Mucosa of gallbladder (tissue), 1 donor: ENCODE data around the gene MRPL23. TPM values are rescaled to one million over a fixed set of nuclear protein-coding genes. Genes with fewer than 3 reads are reported as not detected.

ENCODE experiments used
- DNase-seq: peaks from one replicate; pipeline ENCODE4 v3.0.0-alpha.2; 2020; ENCODE audit warnings: low spot score
- total RNA-seq: library from RNA; stranded (reverse); gene quantifications from one replicate; pipeline ENCODE4 v1.2.1, GENCODE V29; 2021
- donor health status: DM: no; HTN: no; CAD: no.

MRPL23 gene
- total RNA-seq, 1 donor from 2014 or later = 54.8 TPM

DNA sequence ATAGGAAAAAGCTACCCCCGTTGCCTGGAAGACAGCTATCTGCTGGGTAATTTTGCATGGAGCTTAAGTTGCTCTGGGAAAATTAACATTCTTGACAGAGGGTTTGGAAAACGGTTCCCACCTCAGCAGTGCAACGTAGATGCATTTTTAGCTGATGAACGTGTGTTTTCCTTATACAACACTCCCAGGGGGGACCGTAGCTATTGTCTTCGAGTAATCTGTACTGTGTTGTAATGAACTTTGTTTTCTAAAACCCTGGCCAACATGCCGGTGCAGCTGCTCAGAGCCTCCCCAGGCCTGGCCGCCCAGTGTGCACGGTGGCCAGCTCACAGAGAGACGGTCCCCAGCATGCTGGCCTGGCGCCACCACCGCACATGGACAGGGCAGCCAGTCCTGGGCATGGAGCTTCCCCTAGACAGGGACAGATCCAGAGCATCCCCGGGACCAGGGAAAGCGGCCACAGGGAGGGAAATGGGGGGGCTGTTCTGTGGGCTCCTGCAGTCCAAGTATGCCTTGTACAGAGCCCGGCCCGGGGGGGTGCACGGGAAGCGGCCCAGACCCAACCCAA is 25.5 kb upstream of the MRPL23 start:
- no peak for DNase-seq

DNA sequence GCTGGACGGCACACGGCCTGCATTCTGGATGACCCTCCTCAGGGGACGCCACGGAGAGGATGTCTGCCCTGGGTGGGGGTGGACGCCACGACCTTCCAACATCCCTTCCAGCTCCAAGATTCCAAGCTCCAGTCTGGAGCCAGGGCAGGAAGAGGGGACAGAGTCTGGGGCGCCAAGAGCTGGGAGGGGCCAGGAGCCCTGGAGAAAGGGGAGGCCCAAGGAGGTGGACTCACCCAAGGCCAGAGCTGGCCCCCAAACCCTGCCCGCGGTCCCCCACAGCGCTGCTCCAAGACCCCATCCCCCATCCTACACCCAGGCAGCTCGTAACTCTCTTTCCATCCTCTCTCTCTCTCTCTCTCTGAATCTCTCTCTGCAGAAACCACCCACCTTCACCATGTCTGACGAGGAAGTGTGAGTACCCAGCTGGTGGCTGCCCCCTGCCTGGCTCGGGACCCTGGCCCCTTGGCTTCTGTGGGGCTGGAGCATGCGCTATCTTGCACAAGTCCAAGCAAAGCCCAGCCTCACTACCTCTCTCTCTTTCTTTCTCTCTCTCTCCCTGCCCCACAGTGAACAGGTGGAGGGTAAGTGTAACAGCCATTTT is 24.6 kb upstream of the MRPL23 start:
- no peak for DNase-seq

DNA sequence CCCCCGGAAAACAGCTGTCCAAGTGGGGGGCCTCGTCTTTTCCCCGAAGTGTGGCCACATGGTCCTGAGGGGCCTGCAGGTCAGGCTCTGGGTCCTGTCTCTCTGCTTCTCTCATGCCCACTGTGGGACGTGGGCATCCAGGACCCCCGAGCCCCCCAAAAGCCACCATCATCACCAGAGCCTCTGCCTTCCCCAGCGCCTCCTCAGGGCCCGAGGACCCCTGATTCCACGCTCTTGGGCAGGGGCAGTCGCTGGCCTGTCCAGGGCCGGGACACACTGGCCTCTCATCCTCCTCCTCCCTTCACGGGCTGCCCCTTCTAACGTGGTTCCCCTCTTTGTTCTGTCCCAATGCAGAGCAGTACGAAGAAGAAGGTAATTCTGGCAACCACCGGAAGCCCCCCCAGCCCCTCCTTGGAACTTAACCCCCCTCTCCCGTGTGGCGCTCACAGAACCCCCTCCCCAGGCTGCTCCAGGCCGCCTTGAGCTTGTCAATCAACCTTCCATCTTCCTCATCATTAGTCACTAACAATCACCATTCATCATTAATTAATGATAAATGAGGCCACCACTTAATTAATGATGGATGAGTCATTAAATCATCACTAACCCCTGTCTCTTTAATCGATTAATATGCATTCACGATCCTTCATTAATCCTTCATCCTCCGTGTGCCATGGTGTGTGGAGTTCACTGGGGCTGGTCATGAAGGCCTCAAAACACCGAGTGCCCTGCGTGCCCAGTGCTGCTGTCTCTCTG is 23.8 kb upstream of the MRPL23 start:
- DNase-seq = no peak

DNA sequence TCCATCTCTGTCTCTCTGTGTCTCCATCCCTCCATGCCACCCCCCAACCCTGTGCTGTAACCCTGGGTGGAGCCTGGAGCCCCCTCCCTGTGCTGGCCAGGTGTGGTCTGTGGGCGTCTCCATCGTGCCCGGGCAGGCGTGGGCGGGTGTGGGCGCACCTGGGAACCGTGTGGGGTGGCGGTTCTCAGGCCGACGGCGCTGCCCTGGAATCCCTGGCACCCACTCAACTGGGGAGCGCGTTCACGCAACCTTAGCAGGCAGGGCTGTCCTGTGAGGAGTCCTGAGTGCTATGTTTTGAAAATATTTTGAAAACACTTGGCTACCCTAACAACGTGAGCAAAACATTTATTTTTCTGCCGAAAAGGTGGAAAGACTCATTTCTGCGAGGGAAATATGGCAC is 23.0 kb upstream of the MRPL23 start:
- no peak for DNase-seq

DNA sequence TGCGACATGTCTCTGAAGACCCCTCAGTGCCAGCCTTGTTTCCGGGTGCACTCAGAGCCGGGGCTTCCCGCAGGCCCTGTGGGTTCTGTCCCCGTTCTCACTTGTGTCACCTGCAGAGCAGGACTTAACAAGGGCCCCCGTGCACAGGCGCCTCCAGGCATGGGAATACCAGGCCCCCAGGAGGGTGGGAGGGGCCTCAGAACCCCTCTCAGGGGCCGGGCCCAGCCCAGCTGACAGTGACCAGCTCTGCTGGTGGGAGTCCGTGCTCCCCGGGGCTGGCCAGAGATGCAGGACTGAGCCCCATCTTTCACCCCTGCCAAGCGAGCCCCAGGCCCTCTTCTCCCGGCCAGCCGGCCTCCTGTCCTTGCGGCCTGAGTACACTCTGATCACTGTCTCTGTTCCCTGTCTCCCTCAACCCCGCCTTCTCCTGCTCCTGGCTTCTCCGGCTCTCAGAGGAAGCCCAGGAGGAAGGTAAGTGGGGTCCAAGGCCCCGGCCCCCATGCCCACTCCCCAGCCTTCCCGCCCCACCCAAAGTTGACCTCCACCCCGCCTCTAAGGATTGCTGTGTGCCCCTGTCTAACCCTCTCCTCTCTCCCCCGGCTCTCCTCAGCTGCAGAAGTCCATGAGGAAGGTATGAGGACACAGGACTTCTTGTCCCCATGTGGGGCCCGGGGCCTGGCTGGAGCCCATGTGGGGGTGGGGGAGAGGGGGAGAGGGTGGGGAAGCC is 22.3 kb upstream of the MRPL23 start:
- DNase-seq = no peak

DNA sequence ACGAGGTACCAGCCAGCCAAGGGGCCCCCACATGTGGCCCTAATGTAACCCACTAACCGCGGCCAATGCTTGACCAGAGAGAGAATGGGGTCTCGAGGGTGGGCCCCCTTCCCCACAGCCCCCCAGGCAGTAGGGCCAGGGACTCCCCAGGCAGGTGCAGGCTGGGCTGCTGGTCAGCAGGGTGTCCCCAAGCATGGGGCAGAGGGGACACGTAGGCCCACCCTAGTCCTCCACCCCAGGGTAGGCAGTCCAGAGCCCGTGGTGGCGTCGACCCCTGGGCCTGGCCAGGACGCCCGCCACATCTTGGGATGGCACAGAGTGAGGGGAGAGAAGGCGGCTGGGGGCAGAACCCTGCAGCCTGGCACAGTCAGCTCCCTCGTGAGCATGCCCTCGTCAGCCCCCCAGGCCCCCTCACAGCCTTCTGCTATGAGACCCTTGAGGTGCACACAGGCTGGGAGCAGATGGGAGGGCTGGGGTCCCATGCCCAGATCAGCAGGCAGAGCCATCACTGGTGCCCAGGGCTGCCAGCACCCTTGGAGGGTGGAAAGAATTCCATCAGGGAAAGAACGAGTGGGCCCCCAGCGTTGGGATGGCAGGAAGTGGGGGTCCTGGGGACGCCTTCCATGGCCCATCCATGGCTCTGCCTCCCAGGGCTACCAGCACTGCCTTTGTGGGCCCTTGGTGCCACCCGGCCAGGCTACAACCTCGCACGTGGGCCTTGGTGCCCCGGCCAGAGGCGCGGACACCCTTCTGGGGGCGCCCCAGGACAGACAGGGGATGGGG is 21.6 kb upstream of the MRPL23 start:
- DNase-seq = no peak

DNA sequence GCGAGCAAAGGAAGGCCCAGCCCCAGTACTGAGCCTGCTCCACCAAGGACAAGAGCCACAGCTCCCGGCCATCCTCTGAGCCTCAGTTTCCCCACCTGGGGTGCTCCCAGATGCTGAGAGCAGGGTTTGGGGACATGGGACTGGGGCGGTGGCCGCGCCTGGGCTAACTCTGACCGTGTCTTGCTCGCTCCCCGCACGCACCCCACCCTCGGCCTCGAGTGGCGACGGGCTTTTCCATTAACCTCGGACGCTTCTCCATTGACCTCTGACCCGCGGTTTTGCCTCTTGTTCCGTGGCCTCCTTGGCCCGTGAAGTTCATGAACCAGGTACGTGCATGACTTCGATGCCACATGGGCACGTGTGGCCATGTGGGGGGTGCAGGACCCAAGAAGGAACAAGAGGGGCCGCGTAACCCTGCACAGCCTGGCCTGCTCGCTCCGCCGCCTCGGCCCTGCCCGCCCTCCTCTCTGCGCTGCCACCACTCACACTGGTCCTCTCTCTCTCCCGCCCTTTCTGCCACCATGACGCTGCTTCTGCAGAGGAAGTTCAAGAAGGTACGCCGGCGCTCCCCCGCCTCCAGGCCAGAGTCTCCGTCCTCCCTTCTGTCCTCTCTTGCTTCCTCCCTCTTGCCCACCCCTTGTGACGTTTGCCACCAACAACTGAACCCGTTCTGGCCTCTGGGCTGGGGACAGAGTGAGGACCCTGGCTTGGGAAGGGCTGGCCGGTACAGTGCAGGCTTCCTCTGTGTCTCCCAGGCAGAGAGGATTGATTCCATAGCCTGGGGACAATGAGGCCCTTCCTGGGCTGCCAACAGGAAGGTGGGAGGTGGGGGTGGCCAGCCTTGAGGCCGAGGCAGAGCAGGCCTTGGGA is 20.7 kb upstream of the MRPL23 start:
- no peak for DNase-seq

DNA sequence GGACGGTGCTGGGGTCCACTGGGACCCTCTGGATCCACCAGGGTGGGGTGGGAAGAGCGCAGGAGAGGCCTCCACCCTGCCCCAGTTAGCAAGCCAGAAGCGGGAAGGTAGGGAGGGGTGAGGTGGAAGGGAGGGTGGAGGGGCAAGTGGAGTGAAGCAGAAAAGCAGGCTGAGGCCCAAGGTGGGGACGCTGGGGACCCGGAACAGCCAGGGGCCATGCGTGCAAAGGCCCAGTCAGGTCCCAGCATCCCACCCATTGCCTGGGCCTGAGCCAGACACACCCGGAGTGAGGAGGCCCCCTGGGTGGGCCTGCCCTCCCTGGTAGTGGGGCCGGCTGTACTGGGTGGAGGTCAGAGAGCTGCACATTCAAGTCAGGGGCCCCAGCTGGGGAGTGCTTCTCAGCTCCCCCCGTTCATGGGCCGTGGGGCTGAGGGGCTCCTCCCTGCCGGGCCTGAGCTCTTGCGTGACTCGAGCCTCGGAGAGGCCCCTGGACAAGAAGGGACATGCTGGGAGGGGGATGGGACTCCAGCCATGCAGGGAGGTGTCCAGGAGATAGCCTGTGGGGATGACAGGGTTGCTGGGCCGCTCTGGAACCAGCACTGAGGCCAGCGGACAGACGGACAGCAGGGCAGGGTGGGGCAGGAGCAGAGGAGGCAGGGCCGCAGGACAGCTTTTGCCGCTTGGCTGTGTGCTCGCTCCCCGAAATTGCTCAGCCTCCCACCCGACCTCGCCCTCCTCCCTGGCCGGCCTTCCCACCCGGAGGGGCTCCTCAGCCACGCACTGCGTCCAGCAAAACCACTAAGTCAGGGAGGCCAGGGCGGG is 19.9 kb upstream of the MRPL23 start:
- DNase-seq = no peak

DNA sequence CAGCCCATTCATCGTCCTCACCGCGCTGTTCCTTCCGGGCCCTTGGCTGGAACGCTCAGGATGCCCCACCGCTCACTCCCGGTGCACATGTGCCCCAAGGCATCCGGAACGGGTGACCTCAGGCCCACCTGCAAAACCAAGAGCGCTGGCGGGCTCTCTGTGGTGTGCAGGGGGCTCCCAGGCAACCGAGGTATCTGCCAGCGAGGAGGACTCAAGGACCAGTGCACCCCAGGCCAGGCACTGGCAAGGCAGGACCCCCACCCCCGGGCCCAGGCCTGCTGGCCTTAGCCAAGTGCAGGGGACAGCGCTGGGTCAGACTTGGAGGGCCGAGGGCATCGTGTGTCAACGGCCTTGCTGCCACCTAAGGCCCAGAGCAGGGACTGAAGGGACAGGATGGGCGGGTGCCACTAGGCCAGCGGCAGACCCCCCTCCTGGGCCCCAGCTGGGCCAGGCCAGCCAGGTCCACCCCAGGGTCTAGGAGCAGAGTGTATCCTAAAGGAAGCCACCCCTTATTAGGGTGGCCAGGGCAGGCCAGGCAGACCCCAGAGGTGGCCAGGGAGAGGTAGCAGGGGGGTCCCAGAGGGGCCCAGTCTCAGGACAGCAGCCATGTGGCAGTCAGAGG is 19.2 kb upstream of the MRPL23 start:
- no peak for DNase-seq

DNA sequence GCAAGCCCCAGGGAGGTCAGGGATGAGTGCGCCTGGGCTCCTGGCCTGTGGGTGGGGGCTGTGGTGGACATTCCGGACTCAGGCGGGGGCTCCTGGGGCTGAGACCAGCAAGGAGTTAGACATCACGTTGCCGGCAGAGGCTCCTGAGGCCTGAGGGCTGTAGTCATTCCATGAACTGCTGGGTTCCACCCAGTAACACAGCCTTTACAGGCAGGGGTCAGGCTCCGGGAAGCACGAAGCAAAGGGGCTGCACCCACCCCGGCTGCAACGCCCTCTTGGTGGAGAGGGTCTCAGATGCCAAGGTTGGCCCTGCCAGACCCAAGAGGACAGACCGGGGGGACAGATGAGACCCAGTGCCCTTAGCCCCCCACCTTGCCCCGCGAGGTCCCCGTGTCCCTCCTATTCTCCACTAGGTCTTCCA is 18.7 kb upstream of the MRPL23 start:
- no peak for DNase-seq

DNA sequence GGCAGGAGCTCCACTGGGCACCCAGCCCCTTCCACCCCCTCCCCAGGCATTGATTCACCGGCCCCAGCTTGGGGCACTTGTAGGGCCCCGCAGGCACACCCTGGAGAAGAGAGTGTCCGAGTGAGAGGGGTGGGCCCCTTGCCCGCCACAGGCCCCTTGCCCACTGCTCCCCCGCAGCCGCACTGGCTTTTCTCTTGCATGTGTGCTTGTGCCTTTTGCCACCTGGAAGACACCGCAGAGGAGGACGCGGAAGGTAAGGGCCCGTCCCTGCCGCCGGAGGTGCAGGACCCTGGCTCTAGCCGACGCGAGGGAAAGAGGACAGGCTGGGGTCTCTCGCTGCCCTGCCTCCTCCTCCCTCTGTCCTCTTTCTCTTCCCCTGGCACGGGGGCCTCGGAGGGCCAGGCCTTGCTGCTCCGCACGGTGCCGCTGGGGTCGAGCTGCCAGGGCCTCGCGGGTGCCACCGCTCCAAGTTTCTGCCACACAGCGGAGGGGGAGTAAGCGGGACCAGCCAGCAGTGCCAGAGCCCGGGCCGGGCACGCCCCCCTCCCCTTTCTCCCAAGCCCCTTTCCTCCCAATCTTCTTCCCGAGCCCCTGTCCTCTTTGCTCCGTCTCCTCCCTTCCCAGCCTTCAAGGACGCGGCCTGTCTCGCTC is 18.1 kb upstream of the MRPL23 start:
- DNase-seq = no peak

DNA sequence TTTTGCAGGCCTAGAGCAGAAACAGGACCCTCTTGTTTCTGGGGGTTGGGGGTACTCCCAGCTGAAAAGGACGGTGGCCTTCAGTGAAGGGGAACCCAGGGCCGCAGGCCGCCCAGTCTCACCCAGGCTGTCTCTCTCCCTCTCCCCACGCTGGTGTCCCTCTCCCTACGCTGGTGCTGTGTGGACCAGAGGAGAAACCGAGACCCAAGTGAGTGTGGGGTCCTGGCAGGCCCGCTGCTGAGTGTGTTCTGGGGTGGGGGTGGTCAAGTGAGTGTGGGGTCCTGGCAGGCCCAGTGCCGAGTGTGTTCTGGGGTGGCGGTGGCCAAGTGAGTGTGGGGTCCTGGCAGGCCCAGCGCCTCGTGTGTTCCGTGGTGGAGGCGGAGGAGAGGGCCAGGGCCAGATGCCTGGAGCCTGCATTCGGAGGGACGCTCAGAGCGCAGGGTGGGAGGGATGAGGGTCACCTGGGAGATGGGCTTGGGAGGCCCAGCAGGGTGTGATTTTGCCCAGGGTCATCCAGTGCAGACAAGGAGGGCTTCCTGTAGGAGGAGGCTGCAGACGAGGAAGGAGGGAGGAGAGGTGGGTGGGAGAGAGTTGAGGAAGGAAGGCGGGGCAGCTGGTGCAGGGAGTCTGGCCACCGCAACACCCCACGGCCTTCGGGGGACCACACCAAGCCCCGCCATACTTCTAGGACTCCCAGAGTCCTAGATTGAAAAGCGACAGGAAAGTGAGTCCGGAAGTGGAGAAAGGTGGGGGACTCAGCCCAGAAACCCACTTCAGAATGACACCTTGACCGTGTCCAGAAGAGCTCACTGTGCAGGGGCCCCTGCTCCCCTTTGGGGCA is 17.3 kb upstream of the MRPL23 start:
- DNase-seq = no peak

DNA sequence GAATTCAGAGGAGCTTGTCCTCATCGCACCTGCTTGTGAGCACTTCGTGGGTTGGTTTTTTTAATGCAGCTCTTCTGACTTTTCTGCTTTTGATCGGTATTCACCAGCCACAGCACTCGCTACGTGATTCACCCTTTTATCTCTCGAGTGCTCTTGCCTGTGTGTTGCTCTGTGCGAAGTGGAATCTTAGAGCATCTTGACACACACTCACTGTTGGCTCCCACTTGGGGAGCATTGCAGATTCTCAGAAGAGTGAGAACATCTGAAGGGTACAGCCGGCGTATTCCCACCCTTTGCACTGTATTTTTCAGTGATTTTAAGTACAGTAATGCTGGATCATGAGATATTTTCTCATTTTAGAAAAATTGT is 16.7 kb upstream of the MRPL23 start:
- DNase-seq = no peak

DNA sequence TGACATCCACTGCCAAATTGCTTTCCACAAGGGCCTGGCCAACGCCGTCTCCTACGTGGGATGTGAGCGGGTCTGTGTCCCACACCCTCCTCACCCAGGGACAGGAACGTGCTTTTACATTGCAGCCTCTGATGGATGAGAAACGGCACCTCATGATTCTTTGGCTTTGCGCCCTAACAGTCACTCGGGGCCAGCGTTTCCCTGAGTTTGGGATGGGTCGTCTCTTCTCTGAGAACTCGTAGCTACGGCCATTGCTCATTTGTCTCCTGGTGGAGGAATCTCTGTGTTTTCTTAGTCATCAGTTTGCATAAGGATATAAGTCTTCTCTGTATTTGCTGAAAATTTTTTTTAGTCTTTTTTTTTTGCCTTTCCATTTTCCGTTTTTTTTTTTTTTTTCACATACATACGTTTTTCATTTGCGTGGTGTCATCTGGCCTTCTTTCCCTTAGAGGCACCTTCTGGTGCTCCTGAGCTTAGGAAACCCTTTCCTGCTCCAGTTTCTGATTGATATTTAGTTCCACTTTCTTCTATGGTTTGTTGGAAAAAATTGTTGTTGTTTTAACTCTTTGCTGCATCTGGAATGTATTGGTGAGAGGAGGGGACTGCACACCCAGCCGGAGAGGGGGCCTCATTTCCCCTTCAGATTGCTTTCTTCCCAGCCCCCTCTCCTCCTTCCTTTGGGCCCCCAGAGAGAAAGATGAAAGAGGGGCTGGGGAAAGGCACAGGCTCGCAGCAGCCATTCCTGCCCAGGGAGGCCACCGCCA is 15.6 kb upstream of the MRPL23 start:
- no peak for DNase-seq

DNA sequence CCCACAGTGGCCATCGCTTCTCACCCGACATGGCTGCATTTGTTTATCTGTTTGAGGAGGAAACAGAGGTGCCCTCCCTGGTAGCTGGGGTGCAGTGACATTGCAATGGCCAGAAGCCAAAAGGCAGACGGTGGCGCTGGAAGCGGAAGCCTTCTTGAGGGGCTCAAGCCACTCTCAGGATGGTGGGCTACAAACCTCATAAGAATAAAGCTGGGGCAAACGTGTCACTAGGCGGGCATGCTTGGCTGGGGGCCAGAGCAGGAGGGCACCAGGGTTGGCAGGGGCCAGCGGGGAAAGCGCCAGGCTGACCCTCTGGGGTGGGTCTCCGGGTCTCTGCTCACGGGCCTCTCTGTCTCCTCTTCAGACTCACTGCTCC is 15.0 kb upstream of the MRPL23 start:
- DNase-seq = no peak

DNA sequence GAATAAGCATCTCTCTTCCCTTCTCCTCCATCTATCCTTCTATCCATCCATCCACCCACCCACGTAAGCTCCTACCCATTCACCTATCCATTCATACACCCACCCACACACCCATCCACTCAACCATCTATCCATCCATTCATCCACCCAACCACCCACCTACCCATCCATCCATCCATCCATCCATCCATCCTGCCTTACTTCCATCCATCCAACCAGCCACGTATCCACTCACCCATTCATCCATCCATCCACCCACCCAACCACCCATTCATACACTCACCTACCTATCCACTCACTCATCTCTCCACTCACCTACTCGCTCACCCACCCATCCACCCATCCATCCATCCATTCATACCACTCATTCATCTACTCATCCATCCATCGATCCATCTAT is 14.5 kb upstream of the MRPL23 start:
- no peak for DNase-seq
